ENCODE measurements around the gene TNFRSF19. TPM values are rescaled to one million over a fixed set of nuclear protein-coding genes. Genes with fewer than 3 reads are reported as not detected.

Gene TNFRSF19
- total RNA-seq: 0.43 and 7.0 TPM in 2 replicates

GRCh38 chr13:23570099-23570920, at the start of gene TNFRSF19:
Gene TNFRSF19, plus strand, starts transcription at chr13:23570412. Its CDS starts 19,772 bp downstream, at chr13:23590184.

Other genes with a start within 250 kb of the TNFRSF19 start
- gene SACS, start 136.7 kb upstream of the TNFRSF19 start, total RNA-seq: 37.9 and 59.8 TPM in 2 replicates